GM12874 (cell line): ENCODE data around the gene PLXDC2.

Experiments
- TF ChIP-seq, protein P1 (sequence below): IDR thresholded peaks from 2 replicates; pipeline ENCODE4 v1.5.1; 2011; ENCODE audit warnings: low read depth, mild to moderate bottlenecking, control low read depth, low read length, moderate library complexity; ENCODE audit not compliant: insufficient read depth

The PLXDC2 gene

DNA sequence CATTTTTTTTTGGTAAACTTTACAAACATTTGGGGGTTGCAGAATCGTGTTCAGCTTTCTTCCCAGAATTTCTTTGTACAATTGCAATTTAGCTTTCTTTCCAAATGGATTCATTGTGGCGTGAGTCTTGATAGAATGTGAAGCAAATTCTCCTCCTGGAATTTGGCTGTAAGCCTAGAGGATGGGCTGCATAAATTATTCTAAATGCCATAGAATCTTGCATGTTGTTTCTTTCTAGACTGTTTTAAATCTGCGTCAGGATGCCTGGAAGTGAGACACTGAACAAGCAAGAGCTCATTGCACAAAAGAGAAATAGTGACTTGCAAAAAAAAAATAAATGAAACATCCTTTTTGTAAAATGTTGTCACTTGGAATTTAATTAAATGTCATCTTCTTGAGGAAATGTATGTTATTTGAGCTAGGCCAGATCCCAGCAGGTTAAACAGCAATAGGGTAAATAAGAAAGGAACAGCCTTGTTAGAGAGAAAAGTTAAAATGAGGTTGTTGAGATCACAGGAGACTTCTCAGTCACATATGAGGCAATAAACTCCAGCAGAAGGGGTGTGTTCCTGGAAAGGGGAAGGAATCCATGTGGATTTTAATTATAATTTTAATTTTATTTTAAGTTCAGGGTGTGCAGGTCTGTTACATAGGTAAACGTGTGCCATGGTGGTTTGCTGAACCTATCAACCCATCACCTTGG lies 483.0 kb downstream of the PLXDC2 start:
- TF ChIP-seq, protein P1, sequence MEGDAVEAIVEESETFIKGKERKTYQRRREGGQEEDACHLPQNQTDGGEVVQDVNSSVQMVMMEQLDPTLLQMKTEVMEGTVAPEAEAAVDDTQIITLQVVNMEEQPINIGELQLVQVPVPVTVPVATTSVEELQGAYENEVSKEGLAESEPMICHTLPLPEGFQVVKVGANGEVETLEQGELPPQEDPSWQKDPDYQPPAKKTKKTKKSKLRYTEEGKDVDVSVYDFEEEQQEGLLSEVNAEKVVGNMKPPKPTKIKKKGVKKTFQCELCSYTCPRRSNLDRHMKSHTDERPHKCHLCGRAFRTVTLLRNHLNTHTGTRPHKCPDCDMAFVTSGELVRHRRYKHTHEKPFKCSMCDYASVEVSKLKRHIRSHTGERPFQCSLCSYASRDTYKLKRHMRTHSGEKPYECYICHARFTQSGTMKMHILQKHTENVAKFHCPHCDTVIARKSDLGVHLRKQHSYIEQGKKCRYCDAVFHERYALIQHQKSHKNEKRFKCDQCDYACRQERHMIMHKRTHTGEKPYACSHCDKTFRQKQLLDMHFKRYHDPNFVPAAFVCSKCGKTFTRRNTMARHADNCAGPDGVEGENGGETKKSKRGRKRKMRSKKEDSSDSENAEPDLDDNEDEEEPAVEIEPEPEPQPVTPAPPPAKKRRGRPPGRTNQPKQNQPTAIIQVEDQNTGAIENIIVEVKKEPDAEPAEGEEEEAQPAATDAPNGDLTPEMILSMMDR, result no peak

DNA sequence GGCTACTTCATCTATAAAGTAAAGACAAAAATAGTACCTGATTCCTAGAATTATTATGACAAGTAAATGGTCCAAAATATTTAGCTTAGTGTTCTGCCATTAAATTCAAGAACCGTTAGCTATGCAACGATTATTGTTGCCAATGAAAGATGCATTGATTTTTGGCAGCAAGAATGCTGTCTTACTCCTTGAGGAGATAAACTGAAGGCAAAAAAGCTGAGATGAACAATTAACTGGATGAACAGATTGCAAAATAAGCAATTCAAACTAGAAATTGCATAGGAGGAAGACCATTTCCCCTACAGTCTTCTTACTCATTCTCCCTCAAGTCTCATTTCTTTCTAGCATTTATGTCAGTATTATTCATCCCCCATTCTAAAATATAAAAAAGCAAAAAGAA lies 484.5 kb downstream of the PLXDC2 start:
- TF ChIP-seq, protein P1, result no peak

DNA sequence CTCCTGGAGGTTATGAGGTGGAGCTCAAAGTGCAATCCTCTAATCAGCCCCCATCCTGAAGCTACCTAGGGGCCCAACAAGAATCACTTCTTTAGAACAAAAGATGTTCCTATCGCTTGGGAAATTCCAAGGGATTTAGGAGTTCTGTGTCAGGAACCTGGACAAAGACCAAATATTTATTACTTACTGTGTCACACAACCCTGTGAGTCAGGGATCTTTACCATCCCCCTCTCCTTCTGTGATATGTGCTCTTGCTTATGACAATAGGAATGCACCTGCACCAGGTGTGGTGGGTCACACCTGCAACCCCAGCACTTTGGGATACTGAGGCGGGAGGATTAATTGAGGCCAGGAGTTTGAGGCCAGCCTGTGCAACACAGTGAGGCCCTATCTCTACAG lies 485.8 kb downstream of the PLXDC2 start:
- TF ChIP-seq, protein P1, result no peak

DNA sequence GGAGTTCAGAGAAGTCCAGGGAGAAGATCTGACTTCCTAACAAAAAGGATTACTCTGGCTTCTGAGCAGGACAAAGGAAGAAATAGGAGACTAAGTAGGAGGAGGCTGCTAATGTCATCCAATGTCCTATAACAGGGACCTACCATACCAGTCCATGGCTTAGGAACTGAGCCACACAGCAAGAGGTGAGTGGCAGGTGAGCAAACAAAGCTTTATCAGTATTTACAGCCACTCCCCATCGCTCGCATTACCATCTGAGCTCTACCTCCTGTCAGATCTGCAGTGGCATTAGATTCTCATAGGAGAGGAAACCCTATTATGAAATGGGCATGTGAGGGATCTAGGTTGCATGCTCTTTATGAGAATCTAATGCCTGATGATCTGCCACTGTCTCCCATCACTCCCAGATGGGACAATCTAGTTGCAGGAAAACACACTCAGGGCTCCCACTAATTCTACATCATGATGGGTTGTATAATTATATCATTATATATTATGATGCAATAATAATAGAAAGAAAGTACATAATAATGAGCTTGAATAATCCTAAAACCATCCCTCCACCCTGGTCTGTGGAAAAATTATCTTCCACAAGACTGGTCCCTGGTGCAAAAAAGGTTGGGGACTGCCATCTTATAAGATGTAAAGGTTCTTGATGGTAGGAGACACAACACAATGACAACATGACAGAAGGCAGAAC lies 487.4 kb downstream of the PLXDC2 start:
- TF ChIP-seq, protein P1, result no peak

DNA sequence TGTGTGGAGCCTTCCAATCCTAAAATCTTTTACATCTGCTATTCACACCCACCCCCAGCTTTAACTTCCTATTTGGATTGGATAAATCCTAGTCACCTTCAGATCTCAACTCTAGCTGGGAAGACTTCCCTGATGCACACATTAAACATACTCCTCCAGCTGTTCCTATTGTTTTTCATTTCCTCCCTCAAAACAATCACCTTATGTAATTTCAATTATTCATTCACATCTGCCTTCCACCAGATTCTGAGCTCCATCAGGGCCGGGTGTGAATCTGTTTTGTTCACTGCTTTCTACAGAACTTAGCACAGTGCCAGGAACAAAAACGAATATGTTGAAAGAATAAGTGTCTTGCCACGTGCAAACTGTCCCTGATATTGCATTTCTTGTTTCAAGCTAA lies 497.4 kb downstream of the PLXDC2 start:
- TF ChIP-seq, protein P1, result no peak

DNA sequence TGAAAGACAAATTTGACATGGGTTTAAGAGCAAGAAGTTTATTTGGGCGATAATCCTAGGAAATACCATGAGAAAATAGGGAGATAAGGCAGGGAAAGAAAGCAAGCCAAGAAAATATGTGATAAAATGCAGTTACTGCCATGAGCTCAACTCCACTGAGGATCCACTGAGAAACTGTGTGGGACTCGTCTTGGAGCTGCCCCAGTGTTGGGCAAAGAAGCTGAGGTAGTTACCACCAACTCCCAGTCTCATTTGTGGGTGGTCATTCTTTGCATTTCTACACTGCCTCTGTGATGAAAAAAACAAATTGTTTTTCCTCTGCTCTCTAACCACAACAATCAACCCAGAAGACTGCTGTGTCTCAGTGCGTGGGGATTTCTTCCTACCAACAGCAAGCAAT lies 498.2 kb downstream of the PLXDC2 start:
- TF ChIP-seq, protein P1, result no peak

DNA sequence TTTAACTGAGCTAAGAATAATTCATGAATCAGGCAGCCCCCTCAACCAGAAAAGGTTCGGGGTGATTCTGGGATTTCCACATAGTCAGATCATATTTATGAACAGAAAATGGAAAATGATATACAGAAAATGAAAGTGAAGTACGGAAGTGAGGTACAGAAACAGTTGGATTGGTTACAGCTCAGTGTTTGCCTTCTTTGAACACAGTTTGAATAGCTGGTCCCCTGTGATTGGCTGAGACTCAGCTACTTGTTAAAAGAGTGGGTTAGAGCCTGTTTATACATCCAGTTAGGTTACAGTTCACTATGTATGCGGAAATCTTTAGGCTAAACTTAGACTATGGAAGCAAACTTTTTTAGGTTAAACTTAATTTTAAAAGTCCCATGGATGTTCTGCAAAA lies 511.7 kb downstream of the PLXDC2 start:
- TF ChIP-seq, protein P1, result no peak
